HCT116 (cell line): ENCODE data around the gene FKBP14. TPM values are rescaled to one million over a fixed set of nuclear protein-coding genes. Genes with fewer than 3 reads are reported as not detected.

Source experiments
- ATAC-seq: fragments of 200-7000 bp; cut with Tn5 transposase; 2 replicates; pipeline ENCODE4 v1.9.1; 2020; ENCODE audit warnings: mild to moderate bottlenecking, moderate library complexity
- BruUV-seq: library from RNA; stranded (reverse); fragments of 400-500 nt; replicated peaks from 2 replicates; lab custom pipeline; 2021; lab: Mats Ljungman, UMichigan
- CTCF ChIA-PET: fragments of 300-600 bp; sonication (Branson Sonifier 250); formaldehyde crosslinking; loops from one replicate; lab custom pipeline; 2021; ENCODE audit warnings: antibody characterized with exemption; lab: Charles Lee
- POLR2A ChIA-PET: fragments of 300-600, 350-600 bp; sonication (Branson Sonifier 250); formaldehyde crosslinking; loops from one replicate; lab custom pipeline; 2021; ENCODE audit warnings: antibody characterized with exemption; lab: Charles Lee
- RAD21 ChIA-PET, 2 experiments: fragments of 300-600 bp; sonication (Branson Sonifier 250); formaldehyde crosslinking; loops; one replicate each; lab custom pipeline; 2023; ENCODE audit warnings: low total read pairs in 2 of 2; ENCODE audit not compliant: uncharacterized antibody in 2 of 2, unreplicated experiment in 2 of 2, low non-redundant PET in 1 of 2; lab: Charles Lee
- DNase-seq: peaks from one replicate; pipeline ENCODE4 v3.0.0-alpha.2; 2010; ENCODE audit warnings: low read depth, low spot score
- H2AFZ ChIP-seq: fragments of 200-600 bp; shearing (Covaris generic), sonication (generic); 2 replicates; pipeline ENCODE4 v1.6.1; 2017; ENCODE audit warnings: low read depth, mixed run types, mixed read lengths, antibody characterized with exemption, low read length; ENCODE audit not compliant: poor library complexity, severe bottlenecking
- H3K27ac ChIP-seq: 2 replicates; pipeline ENCODE4 v1.5.1; 2012; ENCODE audit warnings: low read depth, low read length
- H3K27me3 ChIP-seq: fragments of 200-600 bp; sonication (generic); 2 replicates; pipeline ENCODE4 v1.6.1; 2016; ENCODE audit warnings: mixed run types, low read length, mixed read lengths; ENCODE audit not compliant: insufficient read depth
- H3K36me3 ChIP-seq, 2 experiments: fragments of 200-500 bp in 1 of 2; fragments of 200-600 bp in 1 of 2; sonication (Bioruptor generic) in 1 of 2; sonication (generic) in 1 of 2; 2 replicates each; pipeline versions ENCODE4 v1.5.1 to v1.6.1; 2014 to 2016; ENCODE audit warnings: low read length in 2 of 2, inconsistent platforms in 1 of 2, mixed read lengths in 1 of 2, mixed run types in 1 of 2; ENCODE audit not compliant: insufficient read depth in 2 of 2, control insufficient read depth in 1 of 2
- H3K4me1 ChIP-seq, 2 experiments: fragments of 200-600 bp in 1 of 2; sonication (generic) in 1 of 2; 2 replicates each; pipeline versions ENCODE4 v1.5.1 to v1.6.1; 2012 to 2017; ENCODE audit warnings: low read length in 2 of 2, inconsistent platforms in 1 of 2, mild to moderate bottlenecking in 1 of 2, mixed read lengths in 1 of 2, mixed run types in 1 of 2, moderate library complexity in 1 of 2; ENCODE audit not compliant: insufficient read depth in 2 of 2, control insufficient read depth in 1 of 2
- H3K4me2 ChIP-seq: fragments of 200-600 bp; sonication (generic); 2 replicates; pipeline ENCODE4 v1.6.1; 2017; ENCODE audit warnings: mixed run types, low read length, mixed read lengths
- H3K4me3 ChIP-seq, 2 experiments: fragments of 200-600 bp in 1 of 2; sonication (generic) in 1 of 2; replicated peaks in 1 of 2; 2 replicates each; pipeline ENCODE4 v1.5.1; 2011 to 2016; ENCODE audit warnings: low read length in 2 of 2, control low read depth in 1 of 2, low read depth in 1 of 2, mild to moderate bottlenecking in 1 of 2, mixed read lengths in 1 of 2, mixed run types in 1 of 2
- H3K79me2 ChIP-seq: fragments of 200-600 bp; sonication (generic); 2 replicates; pipeline ENCODE4 v1.6.1; 2017; ENCODE audit warnings: mild to moderate bottlenecking, mixed run types, low read length, moderate library complexity, mixed read lengths; ENCODE audit not compliant: insufficient read depth
- H3K9ac ChIP-seq: fragments of 200-600 bp; sonication (generic); 2 replicates; pipeline ENCODE4 v1.6.1; 2016; ENCODE audit warnings: low read length, mixed read lengths
- H3K9me2 ChIP-seq: fragments of 200-600 bp; sonication (generic), shearing (Covaris generic); 2 replicates; pipeline ENCODE4 v1.6.1; 2017; ENCODE audit warnings: mixed run types, mild to moderate bottlenecking, moderate library complexity; ENCODE audit not compliant: insufficient read depth
- H3K9me3 ChIP-seq, 2 experiments: fragments of 200-500 bp in 1 of 2; fragments of 200-600 bp in 1 of 2; sonication (Bioruptor generic) in 1 of 2; sonication (generic) in 1 of 2; 2 replicates each; pipeline ENCODE4 v1.6.1; 2014 to 2017; ENCODE audit warnings: low read length in 2 of 2, mixed read lengths in 2 of 2, inconsistent platforms in 1 of 2, low read depth in 1 of 2, mild to moderate bottlenecking in 1 of 2, mixed run types in 1 of 2, moderate library complexity in 1 of 2; ENCODE audit not compliant: control insufficient read depth in 1 of 2, insufficient read depth in 1 of 2
- H4K20me1 ChIP-seq: fragments of 200-600 bp; sonication (generic), shearing (Covaris generic); 2 replicates; pipeline ENCODE4 v1.6.1; 2017; ENCODE audit warnings: mixed run types, mild to moderate bottlenecking, moderate library complexity; ENCODE audit not compliant: insufficient read depth
- CBX3 ChIP-seq: IDR thresholded peaks from 2 replicates; pipeline ENCODE4 v1.6.1; 2012; ENCODE audit warnings: low read depth
- CTCF ChIP-seq, 3 experiments: fragments of 200-600 bp in 1 of 3; sonication (generic) in 1 of 3; IDR thresholded peaks in 2 of 3; conservative IDR thresholded peaks in 1 of 3; 2 replicates each; pipeline ENCODE4 v1.5.1; 2012 to 2017; ENCODE audit warnings: low read depth in 2 of 3, low read length in 2 of 3, antibody characterized with exemption in 1 of 3, borderline replicate concordance in 1 of 3, control low read depth in 1 of 3, mild to moderate bottlenecking in 1 of 3, mixed read lengths in 1 of 3, mixed run types in 1 of 3, moderate library complexity in 1 of 3; ENCODE audit not compliant: insufficient read depth in 1 of 3
- EZH2phosphoT487 ChIP-seq: fragments of 200-600 bp; IDR thresholded peaks from 2 replicates; pipeline ENCODE4 v1.6.1; 2018; ENCODE audit warnings: antibody characterized with exemption, borderline replicate concordance
- JUND ChIP-seq: IDR thresholded peaks from 2 replicates; pipeline ENCODE4 v1.6.1; 2012
- MAX ChIP-seq: IDR thresholded peaks from 2 replicates; pipeline ENCODE4 v1.6.1; 2012
- POLR2AphosphoS5 ChIP-seq: IDR thresholded peaks from 2 replicates; pipeline ENCODE4 v1.6.1; 2011; ENCODE audit warnings: mild to moderate bottlenecking, low read depth, low read length, moderate library complexity
- REST ChIP-seq: IDR thresholded peaks from 2 replicates; pipeline ENCODE4 v1.6.1; 2012; ENCODE audit warnings: low read depth
- TCF7L2 ChIP-seq: IDR thresholded peaks from 2 replicates; pipeline ENCODE4 v1.7.0; 2011; ENCODE audit warnings: borderline replicate concordance, inconsistent platforms; ENCODE audit not compliant: insufficient read depth, insufficient read length; ENCODE audit errors: extremely low read depth
- ZBTB33 ChIP-seq: IDR thresholded peaks from 2 replicates; pipeline ENCODE4 v1.6.1; 2011; ENCODE audit warnings: mild to moderate bottlenecking, low read length, moderate library complexity; ENCODE audit not compliant: insufficient replicate concordance; ENCODE audit errors: extremely low read depth
- ZFX ChIP-seq: fragments of 450-650 bp; IDR thresholded peaks from 2 replicates; pipeline ENCODE4 v1.6.1; 2017
- ZNF274 ChIP-seq: fragments of 200-500 bp; sonication (Bioruptor generic); IDR thresholded peaks from 2 replicates; pipeline ENCODE4 v1.6.1; 2014; ENCODE audit warnings: mild to moderate bottlenecking, low read depth, low read length, inconsistent platforms
- intact Hi-C: fragments of 100-400 bp; cut with micrococcal nuclease; formaldehyde crosslinking; loops from 2 replicates; pipeline ENCODE4 v1.10.0; 2022
- total RNA-seq: library from RNA; stranded (reverse); gene quantifications from one replicate; pipeline ENCODE4 v1.2.1, GENCODE V29; 2021; ENCODE audit not compliant: unreplicated experiment

The FKBP14 gene
- total RNA-seq, 1 experiment from 2014 or later, result 13.6 TPM

- no peaks in the 10 kb centered on the region for H3K79me2 ChIP-seq
- BruUV-seq, result no TSS peak
- no peak overlapping the region for H2AFZ ChIP-seq
- H3K27me3 ChIP-seq, result no peaks in the 10 kb centered on the region
- RAD21 ChIA-PET, result no interaction called here
- no peak overlapping the region for H3K9ac ChIP-seq
- H3K9me3 ChIP-seq, result no peaks in the 10 kb centered on the region
- POLR2A ChIA-PET, result no interaction called here
- peaks cover 0 to 13% of the 10 kb centered on the region in 2 experiments; a peak in 1 of 4 replicates for H3K36me3 ChIP-seq
- intact Hi-C loops, result no loop called here
- DNase-seq (no peak), ATAC-seq (no peak)
- CTCF ChIA-PET, result interaction anchor here (1.0 kb wide), 1 partner anchor 13 kb away, joined by 4 read pairs; no protein-coding TSS in a partner anchor
- H3K27ac ChIP-seq, result no peak overlapping the region
- no peaks in the 10 kb centered on the region for H4K20me1 ChIP-seq
- no peak overlapping the region for H3K4me3 ChIP-seq
- TF ChIP-seq ZNF274, result no peak
- no peak for TF ChIP-seq ZBTB33
- no peak for TF ChIP-seq ZFX
- no peak for TF ChIP-seq REST
- TF ChIP-seq CBX3, result no peak
- TF ChIP-seq CTCF (IDR thresholded peaks at IDR 0.05 in 2 of 3, conservative IDR thresholded peaks at IDR 0.05 in 1 of 3; ENCODE audit: borderline replicate concordance in 1 of 3, insufficient read depth in 1 of 3, low read depth in 2 of 3, low read length in 2 of 3), result no peak
- TF ChIP-seq TCF7L2, result no peak
- no peak for TF ChIP-seq MAX
- no peak for TF ChIP-seq POLR2AphosphoS5
- TF ChIP-seq EZH2phosphoT487, result no peak
- TF ChIP-seq JUND, result no peak
- H3K4me2 ChIP-seq, result no peak overlapping the region
- H3K4me1 ChIP-seq, result no peaks in the 10 kb centered on the region
- H3K9me2 ChIP-seq, result no peaks in the 10 kb centered on the region
Observed at GRCh38 chr7:30049173-30049572, 22.7 kb upstream of the FKBP14 start.
